Naive B cell (primary cell): ENCODE data around the gene OCLN. TPM values are rescaled to one million over a fixed set of nuclear protein-coding genes. Genes with fewer than 3 reads are reported as not detected.
"Not testable (repeated sequence)": the region's sequence is repeated elsewhere in the genome, so short reads cannot be mapped to it uniquely, and the experiment has no call there.

Experiments used
- ATAC-seq, 2 donors: fragments of 150-1000 bp; cut with Tn5 transposase; 2 replicates each; pipeline ENCODE4 v1.10.0; 2021; ENCODE audit warnings: low read depth in 2 of 2, mild to moderate bottlenecking in 2 of 2, moderate library complexity in 2 of 2
- DNase-seq: peaks from one replicate; pipeline ENCODE4 v3.0.0; 2022
- H3K27ac Mint-ChIP-seq, 6 donors: one replicate each; pipeline ENCODE4 v1.8.0; 2020 to 2022; ENCODE audit warnings: mild to moderate bottlenecking in 6 of 6, mixed read lengths in 6 of 6, moderate library complexity in 5 of 6, inconsistent platforms in 2 of 6
- H3K27me3 Mint-ChIP-seq, 3 donors: one replicate each; pipeline ENCODE4 v1.8.0; 2021 to 2022; ENCODE audit warnings: mixed read lengths in 3 of 3, mild to moderate bottlenecking in 1 of 3
- H3K36me3 Mint-ChIP-seq, 2 donors: one replicate each; pipeline ENCODE4 v1.8.0; 2020 to 2022; ENCODE audit warnings: mixed read lengths in 2 of 2, inconsistent platforms in 1 of 2, mild to moderate bottlenecking in 1 of 2
- H3K4me1 Mint-ChIP-seq, 3 donors: one replicate each; pipeline ENCODE4 v1.8.0; 2020 to 2022; ENCODE audit warnings: mixed read lengths in 3 of 3, inconsistent platforms in 1 of 3, mild to moderate bottlenecking in 1 of 3, moderate library complexity in 1 of 3
- H3K4me3 Mint-ChIP-seq, 8 donors: one replicate each; pipeline ENCODE4 v1.8.0; 2020 to 2022; ENCODE audit warnings: mild to moderate bottlenecking in 8 of 8, mixed read lengths in 8 of 8, moderate library complexity in 8 of 8, inconsistent platforms in 2 of 8
- H3K9me3 Mint-ChIP-seq, 7 donors: one replicate each; pipeline ENCODE4 v1.8.0; 2020 to 2022; ENCODE audit warnings: mixed read lengths in 7 of 7, mild to moderate bottlenecking in 5 of 7, inconsistent platforms in 2 of 7, moderate library complexity in 1 of 7
- polyA plus RNA-seq, 6 donors: library from polyadenylated mRNA; unstranded; fragments of 300-500 nt; fragmentation: Illumina TruSeq; gene quantifications; one replicate each; pipeline ENCODE4 v1.2.3, GENCODE V29; 2021; ENCODE audit warnings: low read depth in 6 of 6

The OCLN gene
- polyA plus RNA-seq, 6 donors from 2014 or later = 0.07 to 0.20 (median 0.11) TPM; not detected in 3

DNA sequence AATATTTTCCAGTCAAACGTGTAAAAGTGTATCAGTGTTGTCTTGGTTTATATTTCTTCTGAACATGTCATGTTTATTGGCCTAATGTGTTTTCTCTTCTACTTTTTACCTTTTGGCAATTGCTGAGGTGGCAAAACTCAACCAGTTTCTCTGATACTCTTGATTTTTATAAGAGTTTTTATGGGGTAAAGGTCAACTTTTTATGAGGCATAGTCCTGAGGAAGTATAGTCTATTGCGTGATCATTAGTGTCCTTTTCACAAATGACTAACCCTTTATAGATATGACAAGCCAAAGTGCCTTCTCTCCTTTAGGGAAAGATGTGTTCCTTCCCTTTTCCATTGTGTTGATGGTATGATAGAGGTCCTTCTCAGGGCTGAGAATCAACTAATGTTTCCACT, 32.9 kb downstream of the OCLN start:
- no peak overlapping the region for H3K27ac Mint-ChIP-seq
- ATAC-seq (no peak), DNase-seq (no peak)
- H3K9me3 Mint-ChIP-seq = no peaks in the 10 kb centered on the region
- H3K4me3 Mint-ChIP-seq = no peak overlapping the region
- H3K27me3 Mint-ChIP-seq = peaks cover 4 to 15% (median 12%) of the 10 kb centered on the region in 3 donors
- no peaks in the 10 kb centered on the region for H3K4me1 Mint-ChIP-seq
- no peaks in the 10 kb centered on the region for H3K36me3 Mint-ChIP-seq

GRCh38 chr5:69526660-69527059, 34.1 kb downstream of the OCLN start:
- DNase-seq = no peak
- Mint-ChIP-seq H3K27me3 (peaks cover 4 to 21% (median 16%) of the 10 kb centered on the region in 3 donors), H3K4me3 (no peak overlapping the region), H3K9me3 (no peaks in the 10 kb centered on the region), H3K27ac (no peak overlapping the region), H3K4me1 (no peaks in the 10 kb centered on the region), H3K36me3 (no peaks in the 10 kb centered on the region)
- no peak for ATAC-seq

DNA sequence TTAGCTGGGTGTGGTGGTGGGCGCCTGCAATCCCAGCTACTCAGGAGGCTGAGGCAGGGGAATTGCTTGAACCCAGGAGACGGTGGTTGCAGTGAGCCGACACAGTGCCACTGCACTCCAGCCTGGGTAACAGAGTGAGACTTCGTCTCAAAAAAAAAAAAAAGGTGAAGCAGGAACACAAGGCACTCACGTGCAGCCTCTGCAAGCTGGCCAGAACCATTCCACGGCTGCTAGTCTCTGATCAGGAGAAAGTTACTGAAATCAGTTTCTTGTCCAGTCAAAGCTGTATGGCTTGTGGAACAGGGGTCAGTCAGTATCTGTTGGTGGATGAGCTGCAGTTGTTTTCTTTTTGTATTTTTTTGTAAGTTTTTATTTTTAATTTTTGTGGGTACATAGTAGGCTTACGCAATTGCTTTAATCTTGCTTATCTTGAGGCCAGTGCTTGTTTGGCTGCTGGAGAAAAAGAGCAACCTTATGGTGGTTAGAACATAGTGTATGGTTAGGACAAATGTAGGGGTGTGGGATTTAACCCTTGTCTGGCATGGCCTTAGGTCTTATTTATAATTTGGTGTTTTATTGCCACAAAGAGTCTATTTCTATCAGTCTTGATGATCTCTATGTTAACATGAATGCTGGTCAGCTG, 34.7 kb downstream of the OCLN start:
- peaks cover 4 to 21% (median 16%) of the 10 kb centered on the region in 3 donors for H3K27me3 Mint-ChIP-seq
- no peak overlapping the region for H3K27ac Mint-ChIP-seq
- DNase-seq = no peak

GRCh38 chr5:69528035-69528434, 35.4 kb downstream of the OCLN start:
- DNase-seq (no peak), ATAC-seq (no peak)
- no peaks in the 10 kb centered on the region for H3K4me1 Mint-ChIP-seq
- H3K9me3 Mint-ChIP-seq = no peaks in the 10 kb centered on the region
- no peak overlapping the region for H3K4me3 Mint-ChIP-seq
- no peak overlapping the region for H3K27ac Mint-ChIP-seq
- H3K27me3 Mint-ChIP-seq = peaks cover 4 to 21% (median 16%) of the 10 kb centered on the region in 3 donors
- no peaks in the 10 kb centered on the region for H3K36me3 Mint-ChIP-seq

More for the DNA sequence above, 34.7 kb downstream of the OCLN start:
- no peak overlapping the region for H3K4me3 Mint-ChIP-seq
- no peak for ATAC-seq
- H3K4me1 Mint-ChIP-seq = no peaks in the 10 kb centered on the region
- H3K36me3 Mint-ChIP-seq = no peaks in the 10 kb centered on the region
- H3K9me3 Mint-ChIP-seq = no peaks in the 10 kb centered on the region

DNA sequence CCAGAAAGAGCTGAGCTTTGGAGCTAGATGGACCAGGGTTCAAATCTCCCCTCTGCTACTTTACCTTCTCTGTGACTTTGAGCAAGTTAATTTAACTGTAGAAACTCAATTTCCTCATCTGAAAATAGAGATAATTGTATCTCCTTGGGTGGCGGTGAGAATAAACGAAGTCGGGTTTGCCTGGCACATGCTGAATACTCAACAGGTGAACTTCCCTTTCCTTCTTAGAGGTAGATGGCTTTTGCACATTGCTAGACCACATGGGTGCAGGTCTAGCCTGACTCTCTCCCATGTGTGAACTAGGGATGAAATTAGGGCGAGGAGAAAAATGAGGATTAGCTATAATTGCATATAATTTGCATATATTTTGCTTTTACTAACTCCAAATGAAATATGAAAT, 36.0 kb downstream of the OCLN start:
- ATAC-seq (no peak), DNase-seq (no peak)
- Mint-ChIP-seq H3K9me3 (no peaks in the 10 kb centered on the region), H3K4me1 (no peaks in the 10 kb centered on the region), H3K36me3 (no peaks in the 10 kb centered on the region), H3K27ac (no peak overlapping the region), H3K4me3 (no peak overlapping the region), H3K27me3 (peaks cover 4 to 21% (median 16%) of the 10 kb centered on the region in 3 donors)

DNA sequence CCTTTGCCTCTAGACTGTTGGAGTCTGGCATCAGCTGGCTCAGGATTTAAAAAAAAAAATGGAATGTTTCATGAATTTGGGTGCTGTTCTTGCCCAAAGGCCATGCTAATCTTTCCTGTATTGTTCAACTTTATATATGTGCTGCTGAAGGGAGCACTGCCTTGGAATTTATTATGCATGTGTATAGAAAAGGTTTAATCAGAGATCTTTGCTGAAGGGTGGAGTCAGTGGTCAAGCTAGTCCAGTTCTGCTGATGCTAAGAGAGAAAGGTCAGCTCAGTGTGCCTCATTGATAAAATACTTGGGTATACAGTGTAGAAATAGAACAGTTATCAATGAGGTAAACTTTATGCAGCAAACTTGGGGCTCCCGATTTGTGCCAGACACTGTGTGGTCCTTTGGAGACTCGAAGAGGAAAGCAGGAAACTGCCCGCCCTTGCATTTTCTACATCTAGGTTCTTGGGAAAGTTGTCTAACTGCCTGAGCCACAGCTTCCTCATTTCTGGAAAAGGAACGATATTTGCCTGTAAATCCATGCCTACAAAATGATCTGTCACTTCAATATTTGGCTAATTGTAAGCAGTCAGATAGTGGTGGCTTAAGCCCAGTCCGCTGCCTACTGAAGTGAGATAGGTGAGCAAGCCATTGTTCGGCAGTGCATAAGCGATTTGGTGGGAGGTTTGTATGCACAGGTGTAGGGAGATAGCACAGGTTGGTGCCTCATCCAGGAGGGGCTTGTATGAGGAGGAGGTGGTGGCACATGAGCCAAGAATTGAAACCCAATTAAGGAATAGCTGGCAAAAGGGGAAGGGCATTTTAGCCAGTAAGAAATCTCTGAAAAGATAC, 38.2 kb downstream of the OCLN start:
- H3K27me3 Mint-ChIP-seq = peaks cover 4 to 21% (median 16%) of the 10 kb centered on the region in 3 donors
- DNase-seq = no peak
- H3K27ac Mint-ChIP-seq = no peak overlapping the region
- H3K4me3 Mint-ChIP-seq = no peak overlapping the region
- no peak for ATAC-seq
- no peaks in the 10 kb centered on the region for H3K36me3 Mint-ChIP-seq
- H3K9me3 Mint-ChIP-seq = no peaks in the 10 kb centered on the region
- H3K4me1 Mint-ChIP-seq = no peaks in the 10 kb centered on the region

- H3K27me3 Mint-ChIP-seq = peaks cover 4 to 18% (median 13%) of the 10 kb centered on the region in 3 donors
- H3K9me3 Mint-ChIP-seq = no peaks in the 10 kb centered on the region
- DNase-seq = no peak
- ATAC-seq = no peak
- H3K36me3 Mint-ChIP-seq = no peaks in the 10 kb centered on the region
- no peak overlapping the region for H3K4me3 Mint-ChIP-seq
- no peaks in the 10 kb centered on the region for H3K4me1 Mint-ChIP-seq
- H3K27ac Mint-ChIP-seq = no peak overlapping the region
Measured at GRCh38 chr5:69531406-69531801, 38.8 kb downstream of the OCLN start.

DNA sequence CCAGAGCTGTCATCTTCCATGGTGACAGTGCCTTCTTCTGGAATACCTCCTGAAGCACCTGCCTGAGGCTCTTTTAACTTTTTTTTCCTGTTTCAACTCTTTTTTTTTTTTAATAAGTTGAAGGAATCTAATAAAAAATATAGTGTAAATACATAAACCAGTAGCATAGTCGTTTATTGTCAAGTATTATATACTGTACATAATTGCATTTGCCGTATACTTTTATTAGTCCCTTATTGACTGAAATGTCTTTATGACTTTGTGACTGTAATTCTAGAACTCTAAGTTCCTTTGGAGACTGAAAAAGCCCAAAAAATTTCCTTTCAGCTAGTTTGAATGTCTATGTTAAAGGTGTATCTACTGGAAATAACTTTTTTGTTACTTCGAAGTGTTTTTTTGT, 45.3 kb downstream of the OCLN start:
- H3K4me1 Mint-ChIP-seq, H3K27me3 Mint-ChIP-seq, H3K27ac Mint-ChIP-seq, H3K9me3 Mint-ChIP-seq, H3K36me3 Mint-ChIP-seq, ATAC-seq, DNase-seq, H3K4me3 Mint-ChIP-seq: not testable (repeated sequence)

DNA sequence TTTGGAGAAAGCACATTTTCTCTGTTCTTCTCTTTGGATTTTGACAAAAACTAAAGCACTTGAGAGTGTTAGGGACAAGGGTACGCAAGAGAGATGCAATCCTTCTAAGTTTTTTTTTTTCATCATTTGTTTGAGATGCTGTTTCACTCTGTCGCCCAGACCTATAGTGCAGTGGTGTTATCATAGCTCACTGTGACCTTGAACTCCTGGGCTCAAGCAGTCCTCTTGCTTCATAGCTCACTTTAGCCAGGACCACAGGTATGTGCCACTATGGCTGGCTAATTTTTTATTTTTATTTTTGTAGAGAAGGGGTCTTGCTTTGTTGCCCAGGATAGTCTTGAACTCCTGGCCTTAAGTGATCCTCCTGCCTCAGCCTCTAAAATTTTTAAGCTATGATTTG, 46.1 kb downstream of the OCLN start:
- DNase-seq, ATAC-seq, H3K4me3 Mint-ChIP-seq, H3K27me3 Mint-ChIP-seq, H3K4me1 Mint-ChIP-seq, H3K36me3 Mint-ChIP-seq, H3K27ac Mint-ChIP-seq, H3K9me3 Mint-ChIP-seq: not testable (repeated sequence)

- not testable (repeated sequence) for DNase-seq, H3K4me3 Mint-ChIP-seq, H3K27ac Mint-ChIP-seq, H3K36me3 Mint-ChIP-seq, H3K27me3 Mint-ChIP-seq, H3K9me3 Mint-ChIP-seq, H3K4me1 Mint-ChIP-seq, ATAC-seq
Measured at GRCh38 chr5:69541347-69541746, 48.8 kb downstream of the OCLN start.

DNA sequence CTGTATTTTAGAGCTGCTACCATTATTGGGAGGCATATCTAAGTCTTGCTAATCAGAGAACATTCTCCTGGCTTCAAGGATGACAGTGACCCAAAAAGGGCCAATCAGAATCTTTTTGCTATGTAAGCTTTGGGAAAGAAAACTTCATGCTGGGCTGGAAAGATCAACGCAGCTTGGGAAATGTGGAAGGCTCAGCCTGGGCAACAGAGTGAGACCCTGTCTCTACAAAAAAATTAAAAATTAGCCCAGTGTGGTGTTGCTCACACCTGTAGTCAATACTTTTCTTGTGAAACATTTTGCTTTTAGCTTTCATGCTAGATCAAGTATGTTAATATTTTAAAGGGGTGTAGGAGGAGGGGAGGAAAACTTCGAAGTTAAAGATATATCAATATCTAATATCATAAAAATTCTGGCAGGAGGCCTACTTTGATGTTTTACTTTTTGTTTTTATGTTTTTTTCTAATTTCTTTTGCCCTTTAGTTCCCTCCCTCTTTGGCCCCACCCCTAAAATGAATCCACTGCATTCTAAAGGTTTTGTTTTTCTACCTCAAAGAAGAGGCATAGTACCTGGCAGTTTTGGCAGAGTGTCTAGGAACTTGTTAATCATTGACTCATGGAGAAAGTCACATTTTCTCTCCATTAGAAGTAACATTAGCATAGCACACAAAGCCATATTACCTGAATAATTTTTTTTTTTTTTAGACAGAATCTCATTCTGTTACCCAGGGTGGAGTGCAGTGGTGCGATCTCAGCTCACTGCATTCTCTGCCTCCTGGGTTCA, 50.4 kb downstream of the OCLN start:
- H3K27ac Mint-ChIP-seq, H3K27me3 Mint-ChIP-seq, H3K36me3 Mint-ChIP-seq, H3K4me3 Mint-ChIP-seq, H3K4me1 Mint-ChIP-seq, DNase-seq, ATAC-seq, H3K9me3 Mint-ChIP-seq: not testable (repeated sequence)

DNA sequence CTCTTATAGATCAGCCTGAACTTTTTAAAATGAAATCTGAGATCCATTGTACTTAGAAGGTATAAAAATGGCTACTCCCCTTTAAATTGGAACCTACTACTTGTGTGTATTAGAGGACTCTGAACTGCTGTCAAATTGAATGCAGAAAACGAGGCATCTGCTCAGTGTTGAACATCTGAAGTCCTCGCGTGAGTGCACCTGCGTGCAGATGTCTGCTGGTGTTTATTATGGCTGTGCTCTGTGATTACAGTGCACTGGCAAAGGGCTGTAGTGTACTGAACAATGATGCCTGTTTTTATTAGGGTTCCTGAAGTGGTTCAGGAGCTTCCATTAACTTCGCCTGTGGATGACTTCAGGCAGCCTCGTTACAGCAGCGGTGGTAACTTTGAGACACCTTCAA, 52.0 kb downstream of the OCLN start:
- not testable (repeated sequence) for DNase-seq, H3K27me3 Mint-ChIP-seq, H3K9me3 Mint-ChIP-seq, H3K4me3 Mint-ChIP-seq, H3K4me1 Mint-ChIP-seq, H3K36me3 Mint-ChIP-seq, ATAC-seq, H3K27ac Mint-ChIP-seq

DNA sequence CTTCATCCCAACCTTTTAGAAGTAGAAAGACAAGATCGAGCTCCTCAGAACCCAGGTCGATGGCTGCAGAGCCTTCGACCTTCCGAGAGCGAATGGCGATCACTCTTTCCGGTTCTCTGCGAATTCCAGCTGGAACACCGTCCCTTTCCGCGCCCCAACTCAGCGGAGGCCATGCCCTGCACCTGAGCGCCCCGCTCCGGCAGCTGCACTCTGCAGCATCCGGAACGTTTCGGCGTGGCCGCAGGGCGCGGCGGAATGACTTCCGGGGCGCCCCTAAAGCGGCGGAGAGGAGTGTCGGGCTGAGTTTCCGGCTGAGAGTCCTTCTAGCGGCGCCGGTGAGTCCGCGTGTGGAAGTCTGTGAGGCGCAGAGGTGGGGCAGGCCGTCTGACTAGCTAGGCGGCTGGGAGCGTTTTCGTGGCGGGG, 67.3 kb downstream of the OCLN start, which contains the start of gene GTF2H2C:
GTF2H2C (plus strand) TSS at position 284 of the 423 bp plus-strand sequence. CDS start 4,942 bp downstream, outside the sequence.
- H3K4me3 Mint-ChIP-seq = peak within 1 kb of the TSS; percentile 86 to 98 (median 96)
- DNase-seq = peak; percentile 73
- H3K27ac Mint-ChIP-seq = peak within 1 kb of the TSS; percentile 26 to 97 (median 91)
- not testable (repeated sequence) for H3K9me3 Mint-ChIP-seq, H3K27me3 Mint-ChIP-seq, H3K4me1 Mint-ChIP-seq, H3K36me3 Mint-ChIP-seq
- peak; percentile 99 for ATAC-seq
